GM21723 (cell line): ENCODE data around the gene OPN5.
A peak's percentile ranks its signal among the peaks of the same experiment; 100 is the strongest.

Experiments used
- ATAC-seq: cut with Tn5 transposase; IDR thresholded peaks from one replicate; pipeline ENCODE4 v1.9.1; 2021; ENCODE audit warnings: mild to moderate bottlenecking, moderate library complexity; ENCODE audit not compliant: unreplicated experiment

OPN5 gene

DNA sequence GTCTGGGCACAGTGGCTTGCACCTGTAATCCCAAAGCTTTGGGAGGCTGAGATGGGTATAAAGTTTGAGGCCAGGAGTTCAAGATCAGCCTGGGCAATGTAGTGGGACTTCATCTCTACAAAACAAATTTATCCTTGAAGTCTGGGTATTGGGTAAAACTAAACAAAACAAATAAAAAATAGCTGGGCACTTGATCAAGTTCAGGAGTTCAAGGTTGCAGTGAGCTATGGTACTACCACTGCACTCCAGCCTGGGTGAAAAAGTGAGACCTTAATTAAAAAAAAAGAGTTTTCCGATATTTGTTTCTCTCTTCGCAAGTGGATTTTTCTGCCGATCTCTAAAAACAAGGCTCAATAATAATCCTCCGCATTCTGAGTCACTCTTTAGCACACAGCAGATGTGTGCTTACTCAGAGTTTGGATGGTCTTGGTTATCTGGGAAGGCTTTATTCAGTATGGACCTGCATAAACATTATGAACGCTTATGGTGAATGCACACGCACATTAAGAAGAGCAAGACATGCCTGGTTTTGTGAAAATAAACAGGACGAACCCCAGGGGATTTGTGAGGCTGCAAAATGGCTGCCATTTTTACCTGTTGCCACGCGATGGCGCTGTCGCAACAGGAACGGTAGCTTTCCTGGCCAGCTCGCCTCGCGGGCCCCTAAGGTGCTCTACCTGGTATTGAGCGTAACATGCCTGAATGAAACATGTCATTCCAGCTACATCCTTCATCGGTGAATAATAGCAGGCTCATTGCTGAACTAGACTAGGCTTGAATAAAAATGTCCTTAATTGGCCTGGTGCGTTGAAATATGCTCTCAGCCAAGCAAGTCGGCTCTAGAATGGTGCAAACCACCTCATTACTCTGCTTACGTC is 6.0 kb downstream of the OPN5 start:
- peak; percentile 87 for ATAC-seq

DNA sequence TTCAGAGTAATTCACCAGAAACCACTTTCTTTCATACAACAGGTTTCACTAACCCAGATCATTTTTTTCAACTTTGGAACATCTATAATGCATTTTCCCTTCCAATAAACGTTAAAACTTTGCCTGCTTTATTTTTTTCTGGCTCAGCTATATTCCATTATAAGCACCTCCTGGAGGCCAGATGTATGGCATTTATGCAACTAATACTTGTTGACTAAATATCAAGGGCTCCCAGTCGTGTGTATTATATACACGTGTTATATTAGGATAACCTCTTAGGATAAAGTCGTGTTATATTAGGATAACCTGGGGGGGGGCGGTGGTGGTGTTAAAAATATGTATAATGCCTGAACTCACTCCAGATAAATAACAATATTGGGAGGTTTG is 6.7 kb downstream of the OPN5 start:
- ATAC-seq, result no peak

DNA sequence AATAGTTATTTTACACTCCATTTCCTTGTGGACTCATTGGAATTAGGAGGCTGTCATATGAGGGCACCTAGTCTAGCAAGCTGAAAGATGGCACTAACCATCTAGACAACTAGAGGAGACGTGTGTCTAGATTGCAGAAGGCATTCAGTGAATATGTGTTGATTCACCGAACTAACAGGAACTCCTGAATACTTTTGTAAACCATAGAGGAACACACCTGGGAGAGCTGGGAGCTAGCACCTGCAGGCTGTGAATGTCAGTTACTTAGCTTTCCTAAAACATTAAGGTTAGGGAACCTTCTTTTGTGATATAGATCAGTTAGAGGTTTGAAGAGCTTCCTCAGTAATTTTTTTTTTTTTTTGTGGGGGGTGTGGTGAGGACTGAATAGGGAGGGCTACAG is 7.7 kb downstream of the OPN5 start:
- ATAC-seq, result no peak

DNA sequence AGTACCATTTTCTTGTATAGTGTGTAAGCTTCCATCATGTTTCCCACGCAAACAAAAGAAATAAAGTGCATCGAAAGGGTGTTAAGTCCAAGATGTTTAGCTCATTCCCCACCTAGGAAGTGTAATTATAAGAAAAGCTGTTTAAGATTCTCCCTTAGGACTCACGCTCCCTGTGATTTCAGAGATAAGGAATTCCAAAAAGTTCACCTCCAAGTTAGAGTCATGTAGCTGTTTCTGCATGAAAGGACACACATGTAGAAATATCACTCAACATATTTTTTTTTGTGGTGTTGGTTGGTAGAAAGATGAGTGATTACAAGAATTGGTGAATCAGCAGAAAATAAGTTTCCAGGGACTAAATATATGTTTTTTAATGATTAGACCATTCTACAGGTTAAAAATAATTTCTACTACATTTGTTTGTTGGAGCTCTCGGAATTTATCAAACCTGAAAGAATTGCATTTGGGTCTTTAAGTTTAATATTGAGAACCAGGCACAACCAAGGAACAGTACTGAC is 10.4 kb downstream of the OPN5 start:
- ATAC-seq, result no peak

DNA sequence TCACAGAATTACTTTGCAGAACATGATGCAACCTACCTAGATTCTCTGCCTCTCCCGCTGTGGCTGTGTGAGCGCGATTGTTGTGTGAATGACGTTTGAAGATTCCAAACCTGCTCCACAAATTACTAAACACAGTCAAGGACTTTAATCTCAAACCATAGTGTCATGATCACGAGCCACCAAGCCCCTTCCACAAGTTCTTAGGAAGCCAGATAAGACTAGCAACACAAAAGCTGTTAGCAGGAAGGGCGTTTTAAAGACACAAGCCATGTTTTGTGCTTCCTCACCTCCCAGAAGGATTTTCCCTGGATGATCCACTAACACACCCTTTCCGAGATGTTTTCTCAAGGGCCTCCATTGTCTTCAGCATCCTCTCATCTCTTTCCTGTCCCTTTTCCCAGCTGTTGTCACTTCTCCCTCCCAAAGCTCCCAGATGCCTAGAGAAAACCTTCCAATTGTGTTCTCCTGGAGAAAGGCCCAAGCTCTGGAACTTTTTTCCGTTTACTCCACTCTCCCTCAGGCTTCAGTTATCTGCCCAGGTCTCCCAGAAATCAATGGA is 12.8 kb downstream of the OPN5 start:
- ATAC-seq, result no peak

DNA sequence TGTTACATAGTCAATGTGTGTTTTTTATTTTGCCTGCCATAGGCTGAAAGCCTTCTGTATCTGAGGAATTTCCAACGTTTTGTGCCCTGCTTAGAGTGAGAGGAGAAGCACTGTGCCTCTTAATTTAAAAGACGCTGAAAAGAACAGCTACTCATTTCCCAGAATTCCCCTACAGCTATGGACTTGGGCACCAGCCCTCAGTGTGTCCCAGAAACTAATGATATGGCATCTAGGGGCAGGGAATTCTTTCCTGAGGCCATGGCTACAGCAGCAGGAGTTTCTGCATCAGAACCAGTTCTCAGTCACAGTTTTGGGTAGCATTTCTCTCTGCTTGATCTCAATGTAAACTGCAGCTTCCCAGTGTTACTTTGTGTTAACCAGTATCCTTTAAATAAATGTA is 20.2 kb downstream of the OPN5 start:
- ATAC-seq, result no peak

DNA sequence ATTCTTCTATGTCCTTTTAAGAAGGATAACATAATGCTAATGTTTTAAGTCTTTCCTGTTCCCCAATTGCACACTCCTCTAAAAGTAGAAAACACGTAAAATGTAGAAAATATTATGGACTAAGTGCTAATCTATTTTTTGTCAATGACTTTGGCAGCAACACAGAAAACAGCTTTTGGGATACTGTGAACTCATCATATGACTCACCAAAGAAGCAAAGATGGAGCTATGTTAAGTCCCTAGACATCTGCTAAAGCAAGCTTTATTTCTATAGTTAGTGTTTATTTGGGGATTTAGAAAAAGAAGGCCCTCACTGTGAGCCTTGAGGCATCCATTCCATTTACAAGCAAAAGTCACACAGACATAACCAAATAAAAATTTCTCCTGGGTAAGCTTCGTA is 23.0 kb downstream of the OPN5 start:
- no peak for ATAC-seq

DNA sequence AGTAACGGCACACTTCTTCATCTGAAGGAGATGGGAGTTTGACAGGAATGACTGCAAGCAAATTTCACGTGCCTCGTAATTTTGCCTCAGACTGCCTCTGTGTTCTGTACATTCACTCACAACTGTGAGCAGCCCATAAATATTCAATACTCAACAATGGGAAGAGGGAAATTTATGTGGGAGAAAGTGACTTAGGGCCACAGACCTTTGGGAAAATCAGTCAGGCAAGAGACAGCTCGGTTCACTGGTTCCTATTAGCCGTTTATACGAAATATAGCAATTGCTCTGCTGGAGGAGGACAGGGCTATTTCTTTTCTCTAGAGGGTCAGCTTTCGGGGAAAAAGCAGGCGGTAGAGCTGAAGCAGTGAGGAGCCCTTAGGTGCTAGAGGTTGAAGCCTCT is 28.0 kb downstream of the OPN5 start:
- ATAC-seq, result no peak

DNA sequence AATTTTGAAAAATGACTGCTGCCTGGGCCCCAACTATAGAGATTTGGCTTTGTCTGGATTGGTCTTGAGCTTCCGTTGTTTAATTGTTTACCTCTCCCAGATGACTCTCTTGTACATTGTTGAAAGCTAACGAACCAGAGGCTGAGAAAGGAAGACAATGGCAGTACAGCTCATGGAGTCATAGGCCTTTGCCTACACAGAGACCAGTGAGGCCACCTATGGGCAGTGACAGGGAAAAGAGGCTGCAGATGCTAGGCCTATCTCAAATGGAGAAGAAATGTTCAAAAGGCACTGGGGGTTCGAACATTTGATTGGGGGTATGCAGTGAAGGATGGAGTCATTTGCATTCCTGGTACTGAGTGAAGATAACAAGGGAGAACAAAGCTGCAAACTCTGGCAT is 29.1 kb downstream of the OPN5 start:
- no peak for ATAC-seq

DNA sequence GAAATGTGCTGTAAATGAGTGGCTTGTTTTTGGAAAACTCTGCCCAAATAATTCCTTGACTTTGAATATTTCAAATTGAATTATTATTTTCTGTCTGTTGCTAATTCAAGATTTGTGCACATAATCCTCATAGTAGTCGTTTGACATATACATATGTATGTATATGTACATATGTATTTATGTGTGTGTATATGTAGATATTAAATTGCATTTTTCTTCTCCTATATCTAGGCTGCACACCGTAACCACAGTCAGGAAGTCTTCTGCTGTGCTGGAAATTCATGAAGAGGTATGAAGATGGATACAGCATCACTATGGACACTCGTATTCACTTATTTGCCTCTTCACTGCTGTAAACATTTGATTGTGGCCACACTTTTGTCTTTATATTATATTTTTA is 29.6 kb downstream of the OPN5 start:
- ATAC-seq, result no peak

DNA sequence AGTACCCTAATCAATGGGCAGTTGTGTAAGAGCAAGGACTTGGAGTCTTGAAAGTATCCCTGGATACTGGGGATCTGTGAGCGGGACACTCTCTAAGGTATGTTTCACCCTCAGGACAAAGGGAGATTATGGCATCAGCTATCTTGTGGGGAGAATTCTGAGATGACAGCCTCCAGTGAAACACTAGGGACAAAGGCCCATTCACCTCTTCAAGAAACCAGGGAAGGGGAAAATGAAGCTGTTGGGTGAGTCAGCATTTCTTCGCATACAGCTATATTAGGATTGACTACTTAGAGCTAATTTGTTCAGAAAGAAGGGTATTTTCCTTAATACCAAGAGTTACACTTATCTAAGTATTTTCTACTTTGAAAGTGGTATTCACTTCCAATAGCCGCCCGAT is 35.9 kb downstream of the OPN5 start:
- ATAC-seq, result no peak

DNA sequence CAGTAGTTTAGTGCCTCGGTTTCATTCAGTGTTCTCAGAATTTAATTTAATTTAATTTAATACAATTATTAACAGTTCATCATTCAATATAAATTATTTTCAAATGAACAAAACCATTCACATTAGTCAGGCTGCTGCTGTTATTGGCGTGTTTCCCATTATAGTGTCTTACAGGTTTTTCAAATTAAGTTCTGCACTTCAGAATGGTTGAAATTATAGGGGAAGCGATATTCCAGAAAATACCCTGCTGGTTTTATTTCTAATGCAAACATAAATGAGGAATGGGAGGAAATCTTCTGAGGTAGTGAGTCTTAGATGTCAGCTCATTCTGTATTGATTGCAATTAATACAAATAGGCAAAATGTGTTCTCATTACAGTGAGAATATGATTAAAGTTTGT is 37.6 kb downstream of the OPN5 start:
- ATAC-seq, result no peak

DNA sequence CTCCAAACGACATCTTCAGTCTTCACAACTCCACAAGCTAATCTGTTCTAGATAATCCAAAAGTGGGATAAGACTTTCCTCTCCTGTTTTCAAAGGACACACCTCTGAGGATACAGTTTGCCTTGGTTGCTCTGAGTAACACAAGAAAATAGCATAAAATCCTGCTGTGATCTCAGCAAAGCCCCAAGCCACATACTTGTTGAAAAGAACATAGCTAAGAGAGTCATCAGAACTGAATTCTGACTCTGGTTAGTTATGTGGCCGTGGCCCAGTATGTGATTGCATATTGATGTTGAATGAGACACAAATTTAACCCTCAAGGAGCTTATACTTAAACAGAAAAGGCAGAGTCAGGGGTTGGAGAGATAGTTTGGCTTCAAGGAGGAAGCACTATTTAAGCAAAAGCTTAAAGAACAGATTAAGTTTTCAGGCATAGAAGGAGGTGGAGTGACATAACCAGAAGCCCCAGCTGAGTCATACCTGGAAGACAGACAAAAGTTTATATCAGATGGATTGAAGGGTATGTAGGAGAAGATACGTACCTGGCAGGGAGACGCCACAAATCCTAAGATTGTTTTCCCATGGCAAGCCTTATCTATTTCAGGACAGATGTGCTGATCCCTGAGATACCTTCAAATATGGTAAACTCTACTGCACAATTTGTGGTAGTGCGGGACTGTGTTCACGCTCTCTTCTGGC is 41.2 kb downstream of the OPN5 start:
- no peak for ATAC-seq

DNA sequence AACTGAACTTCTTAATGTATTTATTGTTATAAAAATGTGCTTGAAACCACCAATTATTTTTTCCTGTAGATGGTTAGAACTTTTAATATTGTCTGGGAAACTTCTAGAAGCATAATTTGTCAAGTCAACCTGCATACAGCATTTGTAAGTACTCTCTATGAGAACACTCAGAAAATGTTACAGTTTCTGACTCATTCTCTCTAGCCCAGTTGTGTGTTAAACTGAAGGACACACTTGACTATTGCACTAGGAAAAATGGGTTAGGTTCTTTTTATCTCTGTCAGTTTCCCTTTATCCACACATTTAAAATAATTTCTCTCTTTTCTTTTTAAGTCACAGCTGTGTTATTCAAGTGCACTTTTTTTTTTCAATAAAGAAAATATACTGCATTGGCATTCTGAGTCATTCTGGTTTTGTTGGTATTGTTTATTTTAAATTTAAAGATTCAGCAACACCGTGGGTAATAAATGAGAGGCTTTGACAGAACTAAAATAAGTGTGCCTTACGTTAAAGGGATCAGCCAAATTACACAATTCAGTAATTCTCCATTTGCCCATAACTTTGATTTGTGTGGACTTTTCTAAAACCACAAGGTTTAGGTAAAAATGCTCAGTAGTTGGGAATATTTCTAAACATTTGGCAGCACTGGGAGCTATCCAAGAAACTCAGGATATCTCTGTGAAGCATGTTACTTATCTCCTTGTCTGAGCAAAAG is 50.7 kb downstream of the OPN5 start:
- no peak for ATAC-seq

DNA sequence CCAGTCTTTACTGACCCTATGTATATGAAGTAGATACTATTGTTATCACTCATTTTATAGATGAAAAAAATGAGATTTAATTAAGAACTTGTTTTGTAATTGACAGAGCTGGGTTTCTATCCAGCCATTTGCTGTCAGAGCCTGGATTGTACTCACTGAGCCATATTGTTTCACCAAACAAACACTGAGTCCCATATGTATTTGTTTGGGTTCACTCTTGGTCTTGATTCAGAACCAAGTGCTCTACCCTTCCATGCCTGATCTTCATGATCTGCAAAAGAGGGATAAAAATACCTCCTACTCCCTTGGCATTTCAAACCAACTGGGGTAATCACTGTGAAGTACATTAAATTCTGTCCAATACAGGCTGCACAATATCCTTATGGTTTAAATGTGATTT is 52.4 kb downstream of the OPN5 start:
- no peak for ATAC-seq

DNA sequence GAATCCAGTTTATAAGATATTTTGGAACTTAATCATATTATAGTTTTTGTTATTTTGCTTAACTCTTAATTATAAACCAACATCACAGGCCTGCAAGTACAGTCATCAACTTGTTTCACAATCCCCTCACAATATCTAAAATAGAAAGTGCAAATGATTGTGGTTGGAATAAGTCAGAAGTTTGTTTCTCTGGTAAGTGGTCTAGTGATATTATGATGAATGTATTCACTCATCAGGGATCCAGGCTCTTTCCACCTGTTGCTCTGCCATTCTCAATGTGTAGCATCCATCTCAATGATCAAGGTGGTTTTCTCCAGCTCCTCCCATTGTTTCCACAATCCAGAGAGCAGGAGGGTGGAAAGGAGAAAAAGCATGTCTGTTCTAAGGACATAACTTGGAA is 54.2 kb downstream of the OPN5 start:
- ATAC-seq, result no peak

DNA sequence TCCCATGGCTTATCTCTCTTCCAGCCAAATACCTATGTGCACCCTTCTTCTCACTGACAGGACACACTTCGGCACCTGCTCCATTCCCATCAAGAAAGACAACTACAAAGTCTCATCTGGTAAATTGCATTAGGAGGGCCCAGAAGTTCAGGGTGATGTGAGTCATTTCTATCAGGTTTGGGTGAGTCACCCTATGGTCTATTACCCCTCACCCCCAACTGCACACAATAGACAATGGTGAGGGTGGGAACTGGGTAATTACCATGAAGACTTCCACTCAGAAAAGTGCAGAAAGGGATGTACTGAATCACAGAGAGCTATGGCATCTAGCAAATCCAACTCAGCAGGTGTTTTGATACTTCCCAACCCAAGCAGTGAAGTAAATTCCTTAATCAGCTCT is 54.8 kb downstream of the OPN5 start:
- no peak for ATAC-seq

DNA sequence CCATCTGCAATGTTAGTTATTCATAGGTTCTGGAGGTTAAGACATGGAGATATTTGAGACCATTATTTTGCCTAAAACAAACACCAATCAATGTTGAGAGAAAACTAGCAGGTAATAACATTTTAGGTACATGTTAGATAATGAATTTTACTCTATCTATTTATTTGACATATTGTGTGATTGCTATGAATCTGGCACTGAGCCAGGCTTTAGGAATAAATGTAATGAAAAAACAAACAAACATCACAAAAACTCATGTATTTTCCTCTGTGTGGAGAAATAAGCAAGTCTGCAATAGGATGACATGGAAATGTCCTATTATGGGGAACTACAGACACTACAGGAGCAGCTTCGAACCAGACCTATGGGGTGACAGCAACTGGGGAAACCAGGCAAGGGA is 57.8 kb downstream of the OPN5 start:
- ATAC-seq, result no peak

DNA sequence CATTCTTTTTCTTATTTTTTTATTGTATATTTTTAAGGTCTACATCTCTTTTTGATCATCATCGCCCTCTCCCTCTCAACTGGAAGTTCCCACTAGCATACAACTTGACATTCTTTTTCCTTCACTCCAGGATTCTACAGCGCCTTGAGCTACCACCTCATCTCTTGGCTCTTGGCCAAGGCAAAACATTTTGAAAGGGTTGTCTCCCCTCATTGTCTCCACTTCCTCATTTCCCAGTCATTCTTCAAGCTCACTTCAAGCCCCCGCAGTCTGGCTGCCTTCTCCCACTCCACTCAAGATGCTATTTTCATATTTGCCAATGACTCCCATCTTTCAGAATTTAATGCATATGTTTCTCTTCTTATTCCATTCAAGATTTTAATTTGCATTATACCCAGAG is 63.0 kb downstream of the OPN5 start:
- no peak for ATAC-seq

DNA sequence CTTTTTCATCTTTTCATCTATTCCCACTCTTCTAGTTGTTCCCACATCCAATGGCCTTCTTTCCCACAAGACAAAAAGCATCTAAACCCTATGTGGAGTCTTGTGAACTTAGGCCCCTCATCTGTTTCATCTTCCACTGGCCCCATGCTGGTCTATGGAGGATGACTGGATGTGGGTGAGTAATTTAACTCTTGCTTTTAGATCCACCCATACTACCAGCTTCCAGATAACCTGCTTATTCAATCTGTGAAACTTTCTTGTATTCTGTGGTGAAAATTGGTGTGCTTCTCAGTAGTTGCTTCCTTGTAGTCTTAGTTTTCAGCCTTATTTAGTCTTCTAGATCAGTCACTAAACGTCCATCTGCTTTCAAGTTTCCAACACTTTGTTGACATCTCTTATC is 64.9 kb downstream of the OPN5 start:
- ATAC-seq, result no peak

DNA sequence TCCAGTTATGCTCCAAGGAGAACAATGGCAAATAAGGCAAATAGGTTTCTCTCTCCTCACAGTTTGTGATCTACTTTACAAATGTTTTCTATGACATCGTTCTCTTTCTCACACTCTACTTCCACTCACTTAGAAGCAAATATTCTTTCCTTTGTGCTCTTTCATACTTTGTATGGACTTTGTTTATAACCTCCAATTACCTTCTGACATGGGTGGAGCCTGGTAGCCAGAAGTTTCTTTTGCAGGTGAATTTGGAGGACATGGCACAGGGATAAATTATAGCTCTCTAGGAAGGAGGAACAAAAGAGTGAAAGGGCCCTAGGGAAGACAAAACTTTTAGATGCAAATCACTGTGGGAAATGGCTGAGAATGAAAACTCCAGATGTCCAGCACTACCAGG is 69.3 kb downstream of the OPN5 start:
- no peak for ATAC-seq
